Ovary (tissue), 3 donors: ENCODE data around the gene MYOG.

Experiments used
- POLR2A ChIP-seq: fragments of 450-650 bp; IDR thresholded peaks from one replicate; pipeline ENCODE4 v1.6.1; 2017; ENCODE audit warnings: antibody characterized with exemption, mild to moderate bottlenecking, moderate library complexity
- TF ChIP-seq, protein P1 (sequence below), 3 donors: fragments of 450-650 bp in 2 of 3; fragments of 200-600 bp in 1 of 3; IDR thresholded peaks; one replicate each; pipeline versions ENCODE4 v1.5.1 to v1.8.0; 2016 to 2022; ENCODE audit warnings: antibody characterized with exemption in 3 of 3, mild to moderate bottlenecking in 1 of 3
- donor health status: DM: no; HTN: no; CAD: no.

DNA sequence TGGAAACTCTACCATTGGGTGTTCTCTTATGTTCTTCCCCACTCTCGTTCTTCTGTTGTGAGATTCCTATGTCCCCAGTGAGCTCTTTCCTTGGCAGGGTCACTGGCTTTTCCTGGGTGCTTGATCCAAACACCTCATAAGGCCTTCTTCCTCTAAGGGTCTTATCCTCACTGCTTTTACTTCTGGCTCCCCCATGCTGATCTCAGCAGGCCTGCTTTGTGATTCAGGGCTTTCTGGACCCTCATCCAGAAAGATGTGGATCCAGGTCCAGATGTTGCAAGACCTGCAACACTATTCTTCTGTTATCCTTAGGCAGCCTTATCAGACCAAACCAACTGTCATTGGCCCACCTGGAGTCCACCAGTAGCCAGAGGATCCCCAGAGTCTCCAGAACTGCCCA is 11.2 kb upstream of the MYOG start:
- TF ChIP-seq POLR2A = no peak
- TF ChIP-seq, protein P1, sequence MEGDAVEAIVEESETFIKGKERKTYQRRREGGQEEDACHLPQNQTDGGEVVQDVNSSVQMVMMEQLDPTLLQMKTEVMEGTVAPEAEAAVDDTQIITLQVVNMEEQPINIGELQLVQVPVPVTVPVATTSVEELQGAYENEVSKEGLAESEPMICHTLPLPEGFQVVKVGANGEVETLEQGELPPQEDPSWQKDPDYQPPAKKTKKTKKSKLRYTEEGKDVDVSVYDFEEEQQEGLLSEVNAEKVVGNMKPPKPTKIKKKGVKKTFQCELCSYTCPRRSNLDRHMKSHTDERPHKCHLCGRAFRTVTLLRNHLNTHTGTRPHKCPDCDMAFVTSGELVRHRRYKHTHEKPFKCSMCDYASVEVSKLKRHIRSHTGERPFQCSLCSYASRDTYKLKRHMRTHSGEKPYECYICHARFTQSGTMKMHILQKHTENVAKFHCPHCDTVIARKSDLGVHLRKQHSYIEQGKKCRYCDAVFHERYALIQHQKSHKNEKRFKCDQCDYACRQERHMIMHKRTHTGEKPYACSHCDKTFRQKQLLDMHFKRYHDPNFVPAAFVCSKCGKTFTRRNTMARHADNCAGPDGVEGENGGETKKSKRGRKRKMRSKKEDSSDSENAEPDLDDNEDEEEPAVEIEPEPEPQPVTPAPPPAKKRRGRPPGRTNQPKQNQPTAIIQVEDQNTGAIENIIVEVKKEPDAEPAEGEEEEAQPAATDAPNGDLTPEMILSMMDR (IDR thresholded peaks at IDR 0.05) = no peak
